HepG2 (cell line): ENCODE measurements around the gene KRTAP5-8. TPM values are rescaled to one million over a fixed set of nuclear protein-coding genes. Genes with fewer than 3 reads are reported as not detected.
"Not testable (repeated sequence)": the region's sequence is repeated elsewhere in the genome, so short reads cannot be mapped to it uniquely, and the experiment has no call there.

Source experiments
- ATAC-seq: fragments of 200-7000 bp; cut with Tn5 transposase; 3 replicates; pipeline ENCODE4 v1.9.1; 2020; ENCODE audit warnings: mild to moderate bottlenecking, moderate library complexity
- BruUV-seq: library from RNA; stranded (reverse); fragments of 400-500 nt; replicated peaks from 2 replicates; lab custom pipeline; 2021; lab: Mats Ljungman, UMichigan
- CTCF ChIA-PET: fragments of 300-600 bp; formaldehyde crosslinking; extraction: SDS; loops from one replicate; lab custom pipeline; 2021; ENCODE audit warnings: low total read pairs, inconsistent platforms, low intra/inter-chr PET ratio; lab: Yijun Ruan, JAX
- POLR2A ChIA-PET: fragments of 350-600 bp; sonication (Branson Sonifier 250); formaldehyde crosslinking; loops from one replicate; lab custom pipeline; 2020; ENCODE audit warnings: antibody characterized with exemption, inconsistent platforms; lab: Yijun Ruan, JAX
- DNase-seq: peaks from one replicate; pipeline ENCODE4 v3.0.0-alpha.2; 2015; ENCODE audit warnings: low spot score
- FAIRE-seq: peaks from 3 replicates; lab custom pipeline; 2011; peaks lifted over from hg19 to GRCh38; lab: Jason Lieb, UNC
- H2AFZ ChIP-seq: one replicate; pipeline ENCODE4 v1.6.1; 2011; ENCODE audit warnings: low read length, inconsistent platforms
- H3K27ac ChIP-seq: fragments of 300-600 bp; 3 replicates; pipeline ENCODE4 v1.8.0; 2011; ENCODE audit warnings: mixed run types, mild to moderate bottlenecking, mixed read lengths, low read length, inconsistent platforms; ENCODE audit not compliant: insufficient read depth; ENCODE audit errors: extremely low read length
- H3K27me3 ChIP-seq, 2 experiments: fragments of 200-600 bp in 1 of 2; 2 replicates in 1 of 2; 3 replicates in 1 of 2; pipeline versions ENCODE4 v1.6.0 to v1.8.0; 2011; ENCODE audit warnings: low read length in 2 of 2, mild to moderate bottlenecking in 2 of 2, moderate library complexity in 2 of 2, inconsistent platforms in 1 of 2; ENCODE audit not compliant: insufficient read depth in 2 of 2, control insufficient read depth in 1 of 2
- H3K36me3 ChIP-seq, 2 experiments: fragments of 200-600 bp in 1 of 2; replicated peaks in 1 of 2; 2 replicates in 1 of 2; 3 replicates in 1 of 2; pipeline versions ENCODE4 v1.5.1 to v1.8.0; 2011; ENCODE audit warnings: low read length in 2 of 2, inconsistent platforms in 1 of 2; ENCODE audit not compliant: insufficient read depth in 2 of 2, control insufficient read depth in 1 of 2
- H3K4me1 ChIP-seq: 2 replicates; pipeline ENCODE4 v1.5.1; 2012; ENCODE audit warnings: low read length, inconsistent platforms; ENCODE audit not compliant: insufficient read depth
- H3K4me2 ChIP-seq: 2 replicates; pipeline ENCODE4 v1.6.0; 2011; ENCODE audit warnings: low read depth, low read length, inconsistent platforms
- H3K4me3 ChIP-seq, 3 experiments: fragments of 200-600 bp in 1 of 3; sonication (generic), shearing (Covaris generic) in 1 of 3; replicated peaks in 1 of 3; 2 replicates each; pipeline ENCODE4 v1.5.1; 2011 to 2016; ENCODE audit warnings: low read length in 3 of 3, inconsistent platforms in 2 of 3, low read depth in 2 of 3, mild to moderate bottlenecking in 2 of 3, control low read depth in 1 of 3, mixed read lengths in 1 of 3; ENCODE audit not compliant: insufficient read depth in 1 of 3
- H3K79me2 ChIP-seq: one replicate; pipeline ENCODE4 v1.6.1; 2011; ENCODE audit warnings: low read length, inconsistent platforms; ENCODE audit not compliant: insufficient read depth
- H3K9ac ChIP-seq: 2 replicates; pipeline ENCODE4 v1.6.0; 2011; ENCODE audit warnings: mild to moderate bottlenecking, low read depth, low read length, inconsistent platforms; ENCODE audit not compliant: insufficient read depth
- H3K9me3 ChIP-seq: 2 replicates; pipeline ENCODE4 v1.5.1; 2012; ENCODE audit warnings: mild to moderate bottlenecking, low read length
- H4K20me1 ChIP-seq: 2 replicates; pipeline ENCODE4 v1.6.0; 2011; ENCODE audit warnings: inconsistent platforms, mild to moderate bottlenecking, low read length, moderate library complexity; ENCODE audit not compliant: insufficient read depth
- ASH2L ChIP-seq: fragments of 300-600, 200-600 bp; sonication (generic); IDR thresholded peaks from 2 replicates; pipeline ENCODE4 v1.7.0; 2017; ENCODE audit warnings: low read depth, mild to moderate bottlenecking, moderate library complexity, mixed read lengths, low read length; ENCODE audit not compliant: insufficient read length
- HNF4A ChIP-seq: sonication (generic); formaldehyde crosslinking; IDR thresholded peaks from 2 replicates; pipeline ENCODE4 v1.4.0; 2020; ENCODE audit warnings: missing genetic modification reagents
- HNF4G ChIP-seq, 2 experiments: sonication (generic) in 1 of 2; formaldehyde crosslinking in 1 of 2; IDR thresholded peaks; 2 replicates each; pipeline versions ENCODE4 v1.4.0 to v1.6.1; 2011 to 2020; ENCODE audit warnings: borderline replicate concordance in 2 of 2, low read depth in 2 of 2, mild to moderate bottlenecking in 2 of 2, low read length in 1 of 2, missing genetic modification reagents in 1 of 2, moderate library complexity in 1 of 2
- NCOR1 ChIP-seq: fragments of 200-600 bp; sonication (generic); IDR thresholded peaks from 2 replicates; pipeline ENCODE4 v1.7.0; 2017; ENCODE audit warnings: antibody characterized with exemption, low read length, borderline replicate concordance
- SOX6 ChIP-seq, 2 experiments: fragments of 450-650 bp in 1 of 2; sonication (generic) in 1 of 2; formaldehyde crosslinking in 1 of 2; IDR thresholded peaks; 2 replicates each; pipeline versions ENCODE4 v1.4.0 to v1.6.1; 2017 to 2020; ENCODE audit warnings: antibody characterized with exemption in 1 of 2, mild to moderate bottlenecking in 1 of 2, missing genetic modification reagents in 1 of 2
- TEAD3 ChIP-seq: optimal IDR thresholded peaks from 2 replicates; pipeline ENCODE3; 2016; ENCODE audit warnings: borderline replicate concordance
- YY1 ChIP-seq: IDR thresholded peaks from 2 replicates; pipeline ENCODE4 v1.6.1; 2011; ENCODE audit warnings: low read length, low read depth, moderate library complexity, mild to moderate bottlenecking; ENCODE audit not compliant: insufficient read depth, insufficient replicate concordance
- ZNF644 ChIP-seq: IDR thresholded peaks from 2 replicates; pipeline ENCODE4 v1.6.1; 2016; ENCODE audit warnings: low read depth
- WGBS: methylation state at CpG from one replicate; pipeline ENCODE4 v1.1.6; 2017; ENCODE audit warnings: low lambda C conversion rate; 5-methylcytosine and 5-hydroxymethylcytosine counted together
- in situ Hi-C: cut with HindIII; loops from 2 replicates; pipeline ENCODE4 v1.10.0; 2017; ENCODE audit warnings: low pct_unique_long_range_greater_than_20kb; ENCODE audit not compliant: extremely low pct_ligation_motif_present
- intact Hi-C: fragments of 100-400 bp; cut with micrococcal nuclease; formaldehyde crosslinking; loops from one replicate; pipeline ENCODE4 v1.10.0; 2022; ENCODE audit not compliant: unreplicated experiment
- polyA plus RNA-seq, 8 experiments: library from polyadenylated mRNA; depleted of rRNA in 3 of 8; stranded (reverse) in 7 of 8; unstranded in 1 of 8; fragments of >200 nt; fragmentation: Illumina TruSeq in 4 of 8; extraction: Trizol in 4 of 8; gene quantifications; 2 replicates each; pipeline versions ENCODE4 v1.2.1 to v1.2.3, GENCODE V29; 2011 to 2016; ENCODE audit warnings: low read depth in 4 of 8, missing spikeins in 1 of 8, mixed read lengths in 1 of 8; ENCODE audit not compliant: insufficient read depth in 1 of 8
- small RNA-seq, 3 experiments: library from RNA; depleted of rRNA; stranded (forward); fragments of <200 nt; gene quantifications; one replicate each; pipeline ENCODE3, GENCODE V24; 2012; ENCODE audit warnings: low read depth in 2 of 3, low replicate concordance in 1 of 3; ENCODE audit not compliant: insufficient read length in 3 of 3, insufficient read depth in 2 of 3
- total RNA-seq, 5 experiments: library from RNA; depleted of rRNA; stranded (reverse); fragments of >200 nt; fragmentation: Illumina TruSeq; extraction: Trizol; gene quantifications; 2 replicates each; pipeline ENCODE4 v1.2.3, GENCODE V29; 2016; ENCODE audit warnings: low read depth in 1 of 5
- TF ChIP-seq, protein P1 (sequence below): sonication (generic); formaldehyde crosslinking; conservative IDR thresholded peaks from 2 replicates; pipeline ENCODE4 v1.4.0; 2020; ENCODE audit warnings: mild to moderate bottlenecking, missing genetic modification reagents, moderate library complexity

The KRTAP5-8 gene
- total and polyA plus RNA-seq, 2 of the 13 experiments (the other 11 are each of a cell fraction or from before 2014, with no cell fraction given): 0.20 TPM; not detected in 1

DNA sequence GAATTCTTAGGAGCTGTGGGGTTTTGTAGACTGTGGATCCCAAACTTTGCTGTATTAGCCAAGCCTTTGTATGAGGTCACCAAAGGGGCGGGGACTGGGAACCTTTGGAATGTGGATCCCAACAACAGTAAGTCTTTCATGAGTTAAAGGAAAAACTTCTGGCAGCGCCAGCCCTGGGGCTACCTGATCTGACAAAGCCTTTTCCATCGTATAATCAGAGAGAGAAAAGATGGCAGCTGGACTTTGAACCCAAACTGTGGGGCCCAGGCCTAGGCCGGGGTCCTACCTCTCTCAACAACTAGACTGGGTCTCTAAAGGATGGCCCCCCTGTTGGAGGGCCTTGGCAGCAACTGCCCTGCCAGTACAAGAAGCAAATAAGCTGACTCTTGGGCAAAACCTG, 50.5 kb downstream of the KRTAP5-8 start:
- no CpG with 5 or more reads among the region's 4 CpGs for WGBS

More for the DNA sequence above, 50.5 kb downstream of the KRTAP5-8 start:
- H2AFZ ChIP-seq; H3K9me3 ChIP-seq; FAIRE-seq; BruUV-seq; H3K36me3 ChIP-seq; in situ Hi-C loops; ATAC-seq; intact Hi-C loops; CTCF ChIA-PET; H3K27me3 ChIP-seq; H4K20me1 ChIP-seq; H3K9ac ChIP-seq; H3K79me2 ChIP-seq; TF ChIP-seq HNF4G (CRISPR knock-in tag; IDR thresholded peaks at IDR 0.05; ENCODE audit: borderline replicate concordance, low read depth); SOX6 (IDR thresholded peaks at IDR 0.05): not testable (repeated sequence)
- POLR2A ChIA-PET: interaction anchor here (1.0 to 1.4 kb wide), 2 partner anchors 8 to 135 kb away, joined by 4 to 5 read pairs; partner anchors contain the start of gene NADSYN1
- TF ChIP-seq HNF4G (IDR thresholded peaks at IDR 0.05; ENCODE audit: borderline replicate concordance, low read depth, low read length) (peak; percentile 68), TEAD3 (CRISPR knock-in tag) (peak; percentile 19), NCOR1 (peak; percentile 59), YY1 (peak; percentile 28), ASH2L (peak; percentile 34), ZNF644 (peak; percentile 39; the same call in 1 of the 2 replicates), SOX6 (CRISPR knock-in tag; IDR thresholded peaks at IDR 0.05) (peak; percentile 29; the same call in 1 of the 2 replicates), HNF4A (CRISPR knock-in tag) (peak; percentile 71)
- TF ChIP-seq, protein P1, sequence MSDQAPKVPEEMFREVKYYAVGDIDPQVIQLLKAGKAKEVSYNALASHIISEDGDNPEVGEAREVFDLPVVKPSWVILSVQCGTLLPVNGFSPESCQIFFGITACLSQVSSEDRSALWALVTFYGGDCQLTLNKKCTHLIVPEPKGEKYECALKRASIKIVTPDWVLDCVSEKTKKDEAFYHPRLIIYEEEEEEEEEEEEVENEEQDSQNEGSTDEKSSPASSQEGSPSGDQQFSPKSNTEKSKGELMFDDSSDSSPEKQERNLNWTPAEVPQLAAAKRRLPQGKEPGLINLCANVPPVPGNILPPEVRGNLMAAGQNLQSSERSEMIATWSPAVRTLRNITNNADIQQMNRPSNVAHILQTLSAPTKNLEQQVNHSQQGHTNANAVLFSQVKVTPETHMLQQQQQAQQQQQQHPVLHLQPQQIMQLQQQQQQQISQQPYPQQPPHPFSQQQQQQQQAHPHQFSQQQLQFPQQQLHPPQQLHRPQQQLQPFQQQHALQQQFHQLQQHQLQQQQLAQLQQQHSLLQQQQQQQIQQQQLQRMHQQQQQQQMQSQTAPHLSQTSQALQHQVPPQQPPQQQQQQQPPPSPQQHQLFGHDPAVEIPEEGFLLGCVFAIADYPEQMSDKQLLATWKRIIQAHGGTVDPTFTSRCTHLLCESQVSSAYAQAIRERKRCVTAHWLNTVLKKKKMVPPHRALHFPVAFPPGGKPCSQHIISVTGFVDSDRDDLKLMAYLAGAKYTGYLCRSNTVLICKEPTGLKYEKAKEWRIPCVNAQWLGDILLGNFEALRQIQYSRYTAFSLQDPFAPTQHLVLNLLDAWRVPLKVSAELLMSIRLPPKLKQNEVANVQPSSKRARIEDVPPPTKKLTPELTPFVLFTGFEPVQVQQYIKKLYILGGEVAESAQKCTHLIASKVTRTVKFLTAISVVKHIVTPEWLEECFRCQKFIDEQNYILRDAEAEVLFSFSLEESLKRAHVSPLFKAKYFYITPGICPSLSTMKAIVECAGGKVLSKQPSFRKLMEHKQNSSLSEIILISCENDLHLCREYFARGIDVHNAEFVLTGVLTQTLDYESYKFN (CRISPR knock-in tag): peak; percentile 51
- H3K27ac ChIP-seq: peak overlapping the region; percentile 30
- peaks cover 30% of the 10 kb centered on the region for H3K4me1 ChIP-seq
- H3K4me3 ChIP-seq: peak overlapping the region in 1 of 3 experiments; percentile 16; a peak in 2 of 6 replicates
- DNase-seq: peak; percentile 80
- peak overlapping the region; percentile 66 for H3K4me2 ChIP-seq

Small RNAs within 50 kb of the gene (small RNA-seq; reads per million reads assigned to genes)
- gene AP000867.1: 0 reads per million in 3 experiments
- 0 reads per million in 3 experiments for gene KRTAP5-14P

Other genes starting within 250 kb of the KRTAP5-8 start
- 40.4 and 96.0 TPM in 2 replicates for gene DHCR7, start 89.6 kb upstream of the KRTAP5-8 start, total RNA-seq (2016; rRNA removed; fragmentation: Illumina TruSeq; extraction: Trizol)
- gene DHCR7, start 89.6 kb upstream of the KRTAP5-8 start, polyA plus RNA-seq (2011; rRNA removed): 143 and 241 TPM in 2 replicates
- 27.1 and 35.7 TPM in 2 replicates for gene NADSYN1, start 84.8 kb upstream of the KRTAP5-8 start, total RNA-seq (2016; rRNA removed; fragmentation: Illumina TruSeq; extraction: Trizol)
- gene NADSYN1, start 84.8 kb upstream of the KRTAP5-8 start, polyA plus RNA-seq (2011; rRNA removed): 51.5 and 63.4 TPM in 2 replicates
- gene KRTAP5-7, start 10.8 kb upstream of the KRTAP5-8 start, total RNA-seq (2016; rRNA removed; fragmentation: Illumina TruSeq; extraction: Trizol): not detected in 2 replicates
- gene KRTAP5-7, start 10.8 kb upstream of the KRTAP5-8 start, polyA plus RNA-seq (2011; rRNA removed): 0.54 and 0.91 TPM in 2 replicates
- gene KRTAP5-9, start 10.4 kb downstream of the KRTAP5-8 start, total RNA-seq (2016; rRNA removed; fragmentation: Illumina TruSeq; extraction: Trizol): 0.09 TPM in 1 of 2 replicates, not detected in the other
- gene KRTAP5-9, start 10.4 kb downstream of the KRTAP5-8 start, polyA plus RNA-seq (2011; rRNA removed): 0.42 TPM in 1 of 2 replicates, not detected in the other
- not detected in 2 replicates for gene KRTAP5-10, start 27.5 kb downstream of the KRTAP5-8 start, total RNA-seq (2016; rRNA removed; fragmentation: Illumina TruSeq; extraction: Trizol)
- gene KRTAP5-10, start 27.5 kb downstream of the KRTAP5-8 start, polyA plus RNA-seq (2011; rRNA removed): 0.13 TPM in 1 of 2 replicates, not detected in the other
- not detected in 2 replicates for gene KRTAP5-11, start 44.9 kb downstream of the KRTAP5-8 start, total RNA-seq (2016; rRNA removed; fragmentation: Illumina TruSeq; extraction: Trizol)
- gene KRTAP5-11, start 44.9 kb downstream of the KRTAP5-8 start, polyA plus RNA-seq (2011; rRNA removed): not detected in 2 replicates